GM18519 (cell line): ENCODE measurements around the gene ADIPOR1.

Source experiments
- ATAC-seq: cut with Tn5 transposase; IDR thresholded peaks from one replicate; pipeline ENCODE4 v1.9.1; 2021; ENCODE audit warnings: mild to moderate bottlenecking, moderate library complexity; ENCODE audit not compliant: unreplicated experiment, low FRiP score

ADIPOR1 gene

GRCh38 chr1:202974856-202975255, 16.7 kb upstream of the ADIPOR1 start:
- no peak for ATAC-seq

- ATAC-seq = no peak
These were observed 13.9 kb upstream of the ADIPOR1 start for GRCh38 chr1:202972046-202972445.

- ATAC-seq = no peak
These were observed 10.8 kb upstream of the ADIPOR1 start for GRCh38 chr1:202968895-202969295.

GRCh38 chr1:202968351-202968750, 10.2 kb upstream of the ADIPOR1 start:
- ATAC-seq = no peak

GRCh38 chr1:202967684-202968281, 9.7 kb upstream of the ADIPOR1 start:
- ATAC-seq = no peak

GRCh38 chr1:202966006-202966898, 8.1 kb upstream of the ADIPOR1 start:
- no peak for ATAC-seq

- no peak for ATAC-seq
These were observed 7.3 kb upstream of the ADIPOR1 start for GRCh38 chr1:202965422-202965821.

GRCh38 chr1:202964791-202965410, 6.8 kb upstream of the ADIPOR1 start:
- no peak for ATAC-seq

GRCh38 chr1:202961220-202961880, 3.2 kb upstream of the ADIPOR1 start:
- no peak for ATAC-seq

- ATAC-seq = no peak
These were observed 1.1 kb upstream of the ADIPOR1 start for GRCh38 chr1:202959276-202959620.

- no peak for ATAC-seq
These were observed 598 bp upstream of the ADIPOR1 start for GRCh38 chr1:202958544-202959275.

GRCh38 chr1:202956969-202957368, 1.1 kb downstream of the ADIPOR1 start:
- ATAC-seq = no peak

GRCh38 chr1:202954057-202954745, 3.9 kb downstream of the ADIPOR1 start:
- no peak for ATAC-seq

- ATAC-seq = no peak
These were observed 4.7 kb downstream of the ADIPOR1 start for GRCh38 chr1:202953392-202953791.

- ATAC-seq = no peak
These were observed 5.3 kb downstream of the ADIPOR1 start for GRCh38 chr1:202952818-202953217.

GRCh38 chr1:202952099-202952498, 6.0 kb downstream of the ADIPOR1 start:
- ATAC-seq = no peak

- ATAC-seq = no peak
These were observed 6.7 kb downstream of the ADIPOR1 start for GRCh38 chr1:202951437-202951836.

- no peak for ATAC-seq
These were observed 12.6 kb downstream of the ADIPOR1 start for GRCh38 chr1:202945483-202945882.

GRCh38 chr1:202944438-202944921, 13.6 kb downstream of the ADIPOR1 start:
- ATAC-seq = no peak

GRCh38 chr1:202942426-202942825, 15.7 kb downstream of the ADIPOR1 start:
- ATAC-seq = no peak
